ES-I3 (cell line): ENCODE data around the gene AGBL1.

ENCODE experiments used
- H3K36me3 ChIP-seq: 2 replicates; pipeline ENCODE4 v1.6.1; 2013; ENCODE audit warnings: mild to moderate bottlenecking, low read length, control low read depth, moderate library complexity; ENCODE audit not compliant: insufficient read depth
- H3K4me1 ChIP-seq: 2 replicates; pipeline ENCODE4 v1.6.1; 2013; ENCODE audit warnings: mild to moderate bottlenecking, control low read depth, low read length; ENCODE audit not compliant: insufficient read depth
- H3K9ac ChIP-seq: 2 replicates; pipeline ENCODE4 v1.6.1; 2013; ENCODE audit warnings: low read depth, mild to moderate bottlenecking, low read length, moderate library complexity
- H3K9me3 ChIP-seq: 2 replicates; pipeline ENCODE4 v1.6.1; 2013; ENCODE audit warnings: mild to moderate bottlenecking, low read length, moderate library complexity; ENCODE audit not compliant: control insufficient read depth, insufficient read depth

AGBL1 gene

GRCh38 chr15:86610038-86610437 lies 530.4 kb downstream of the AGBL1 start:
- Histone ChIP-seq H3K9me3 (no peaks in the 10 kb centered on the region; the same call in 1 of the 2 replicates), H3K9ac (no peak overlapping the region), H3K36me3 (no peaks in the 10 kb centered on the region), H3K4me1 (peaks cover 8% of the 10 kb centered on the region; the same call in 1 of the 2 replicates)

DNA sequence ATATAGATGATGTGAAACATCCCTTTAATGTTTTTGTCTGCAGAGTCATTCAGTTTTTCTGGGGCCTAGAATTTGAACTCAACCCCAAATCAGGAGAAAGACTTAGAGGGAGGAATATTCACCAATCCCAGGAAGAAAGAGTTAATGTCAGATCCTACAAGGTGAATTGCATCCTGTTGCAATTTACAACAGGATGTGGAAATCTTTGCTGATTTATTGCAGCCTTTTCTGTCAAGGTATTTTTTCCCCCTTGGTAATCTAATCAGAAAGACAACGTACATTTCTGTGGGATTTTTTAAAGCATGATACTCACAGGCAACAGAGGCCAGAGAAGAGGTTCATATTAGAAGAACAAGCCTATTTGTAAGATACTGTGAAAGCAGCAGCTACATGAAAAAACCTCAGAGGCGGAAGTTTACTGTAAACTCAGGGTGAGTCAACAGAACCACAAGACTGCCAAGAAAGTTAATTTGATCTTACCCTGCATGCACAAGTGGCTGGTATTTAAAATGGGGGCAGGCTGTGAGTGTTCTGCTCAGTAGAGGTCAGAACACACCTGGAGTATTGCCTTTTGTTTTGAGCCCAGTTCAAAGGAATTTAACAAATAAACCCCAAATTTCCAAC lies 531.9 kb downstream of the AGBL1 start:
- no peak overlapping the region for H3K9ac ChIP-seq
- no peaks in the 10 kb centered on the region for H3K36me3 ChIP-seq
- H3K9me3 ChIP-seq: no peaks in the 10 kb centered on the region; the same call in 1 of the 2 replicates
- H3K4me1 ChIP-seq: peaks cover 8% of the 10 kb centered on the region; the same call in 1 of the 2 replicates

DNA sequence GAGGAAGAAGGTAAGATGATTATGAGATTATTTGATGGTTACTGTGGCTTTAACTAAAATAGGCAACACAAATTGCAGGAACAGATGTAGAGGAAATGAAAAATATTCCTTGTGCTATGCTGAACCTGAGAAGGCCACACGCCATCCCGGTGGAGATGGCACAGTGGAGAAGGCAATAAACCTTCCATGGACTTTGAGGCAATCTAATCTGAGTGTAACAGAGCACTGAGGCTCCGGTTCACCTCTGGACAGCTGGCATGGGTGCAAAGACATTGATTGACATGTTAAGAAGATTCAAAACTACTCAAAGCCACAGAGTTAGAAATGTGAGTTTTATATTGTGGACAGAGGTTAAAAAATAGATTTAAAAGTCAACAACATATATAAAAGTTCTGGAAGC lies 535.7 kb downstream of the AGBL1 start:
- Histone ChIP-seq H3K36me3 (no peaks in the 10 kb centered on the region), H3K9me3 (no peaks in the 10 kb centered on the region; the same call in 1 of the 2 replicates), H3K9ac (no peak overlapping the region), H3K4me1 (peaks cover 14% of the 10 kb centered on the region)

DNA sequence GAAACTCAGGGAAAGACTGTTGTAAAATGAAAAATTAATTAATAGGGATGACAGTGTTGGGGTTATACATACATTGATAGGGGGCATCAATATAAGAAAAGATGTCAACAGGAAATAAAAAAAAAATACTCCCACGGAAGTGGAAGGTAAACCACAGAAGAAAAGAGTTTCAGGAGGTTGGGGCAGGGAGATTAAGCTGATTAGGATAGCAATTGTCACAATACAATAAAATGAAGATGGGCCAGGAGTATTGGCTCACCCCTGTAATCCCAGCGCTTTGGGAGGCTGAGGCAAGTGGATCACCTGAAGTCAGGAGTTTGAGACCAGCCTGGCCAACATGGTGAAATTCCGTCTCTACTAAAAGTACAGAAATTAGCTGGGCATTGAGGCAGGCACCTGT lies 536.1 kb downstream of the AGBL1 start:
- H3K4me1 ChIP-seq: peaks cover 16% of the 10 kb centered on the region
- no peak overlapping the region for H3K9ac ChIP-seq
- no peaks in the 10 kb centered on the region for H3K36me3 ChIP-seq
- no peaks in the 10 kb centered on the region; the same call in 1 of the 2 replicates for H3K9me3 ChIP-seq

DNA sequence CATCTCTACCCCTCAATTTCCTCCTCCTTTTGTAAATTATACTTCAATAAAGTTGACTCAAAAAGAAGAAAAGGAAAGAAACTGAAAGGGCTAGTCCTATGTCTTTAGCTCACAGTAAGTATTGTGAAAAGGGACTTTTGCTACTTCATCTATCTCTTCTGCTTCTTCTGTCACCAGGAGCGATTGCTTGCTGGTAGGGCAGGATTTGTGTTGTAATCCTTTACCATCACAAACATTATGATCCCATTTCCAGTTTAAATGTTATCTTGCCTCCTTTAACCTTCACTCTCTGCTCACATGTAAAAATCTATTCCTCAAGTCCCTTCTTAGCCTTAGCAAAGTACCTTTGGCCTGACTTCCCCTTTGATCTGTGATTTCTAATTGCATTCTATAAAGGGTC lies 537.1 kb downstream of the AGBL1 start:
- Histone ChIP-seq H3K4me1 (peaks cover 19% of the 10 kb centered on the region), H3K9me3 (no peaks in the 10 kb centered on the region; the same call in 1 of the 2 replicates), H3K9ac (no peak overlapping the region), H3K36me3 (no peaks in the 10 kb centered on the region)

DNA sequence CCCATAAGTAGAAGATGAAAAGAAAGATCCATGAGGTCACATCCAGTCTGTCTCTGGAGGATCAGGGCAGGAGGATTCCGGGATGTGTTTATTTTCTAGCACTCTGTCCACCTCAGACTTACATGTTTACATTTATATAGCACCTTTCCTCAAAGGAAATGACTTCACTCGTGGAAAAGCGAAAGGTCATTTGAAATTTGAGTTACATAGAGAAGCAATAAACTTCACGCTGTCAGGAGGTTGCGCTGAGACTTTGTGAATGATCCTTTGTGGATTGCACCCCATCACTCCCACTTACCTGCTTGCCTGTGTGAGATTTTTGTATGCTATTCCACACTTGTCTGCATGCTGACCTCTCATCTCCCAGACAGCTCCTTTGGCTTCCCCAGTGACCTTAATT lies 540.5 kb downstream of the AGBL1 start:
- H3K9me3 ChIP-seq: no peaks in the 10 kb centered on the region
- H3K4me1 ChIP-seq: peaks cover 20% of the 10 kb centered on the region
- H3K36me3 ChIP-seq: no peaks in the 10 kb centered on the region
- H3K9ac ChIP-seq: no peak overlapping the region

GRCh38 chr15:86620641-86621349 lies 541.1 kb downstream of the AGBL1 start:
- Histone ChIP-seq H3K9me3 (no peaks in the 10 kb centered on the region), H3K4me1 (peaks cover 20% of the 10 kb centered on the region), H3K9ac (no peak overlapping the region), H3K36me3 (no peaks in the 10 kb centered on the region)

GRCh38 chr15:86623236-86623635 lies 543.6 kb downstream of the AGBL1 start:
- Histone ChIP-seq H3K9ac (no peak overlapping the region), H3K36me3 (no peaks in the 10 kb centered on the region)

DNA sequence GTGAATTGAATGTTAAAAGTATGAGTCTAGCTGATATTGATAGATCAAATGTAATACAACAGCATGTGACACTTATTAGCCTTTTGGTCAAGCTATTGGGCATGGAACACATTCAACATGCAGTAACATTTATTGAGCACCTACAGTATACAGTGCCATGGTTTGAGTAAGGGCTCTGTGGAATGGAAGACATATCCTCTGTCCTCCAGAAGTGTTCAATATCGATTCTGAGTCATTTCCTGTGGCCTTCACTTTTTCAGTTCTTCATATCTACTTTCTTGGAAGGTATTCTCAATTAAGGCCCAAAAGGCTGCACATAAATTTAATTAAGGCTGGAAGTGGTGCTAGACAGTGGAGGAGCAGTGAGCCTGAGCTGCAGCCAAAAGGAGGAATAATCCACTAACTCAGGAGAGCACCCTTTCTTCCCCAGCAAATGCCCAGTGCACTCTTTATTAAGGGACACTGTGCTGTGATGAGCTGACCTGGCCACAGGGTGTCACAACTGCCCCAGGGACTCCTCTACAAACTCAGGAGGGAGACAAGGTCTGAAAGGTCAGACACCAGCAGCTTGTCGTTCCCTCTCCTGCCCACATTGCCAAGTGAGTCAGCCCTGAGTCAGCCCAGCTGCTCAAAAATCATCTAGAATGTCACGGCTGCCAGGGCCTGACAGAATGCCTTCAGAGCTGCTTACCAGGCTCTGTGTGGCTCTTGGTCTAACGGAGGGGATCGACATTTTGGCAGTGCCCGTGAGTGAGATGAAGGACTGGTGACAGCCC lies 544.8 kb downstream of the AGBL1 start:
- Histone ChIP-seq H3K36me3 (no peaks in the 10 kb centered on the region), H3K4me1 (peaks cover 20% of the 10 kb centered on the region), H3K9ac (no peak overlapping the region), H3K9me3 (no peaks in the 10 kb centered on the region)

More at GRCh38 chr15:86623236-86623635, 543.6 kb downstream of the AGBL1 start:
- Histone ChIP-seq H3K4me1 (peaks cover 20% of the 10 kb centered on the region), H3K9me3 (no peaks in the 10 kb centered on the region)

DNA sequence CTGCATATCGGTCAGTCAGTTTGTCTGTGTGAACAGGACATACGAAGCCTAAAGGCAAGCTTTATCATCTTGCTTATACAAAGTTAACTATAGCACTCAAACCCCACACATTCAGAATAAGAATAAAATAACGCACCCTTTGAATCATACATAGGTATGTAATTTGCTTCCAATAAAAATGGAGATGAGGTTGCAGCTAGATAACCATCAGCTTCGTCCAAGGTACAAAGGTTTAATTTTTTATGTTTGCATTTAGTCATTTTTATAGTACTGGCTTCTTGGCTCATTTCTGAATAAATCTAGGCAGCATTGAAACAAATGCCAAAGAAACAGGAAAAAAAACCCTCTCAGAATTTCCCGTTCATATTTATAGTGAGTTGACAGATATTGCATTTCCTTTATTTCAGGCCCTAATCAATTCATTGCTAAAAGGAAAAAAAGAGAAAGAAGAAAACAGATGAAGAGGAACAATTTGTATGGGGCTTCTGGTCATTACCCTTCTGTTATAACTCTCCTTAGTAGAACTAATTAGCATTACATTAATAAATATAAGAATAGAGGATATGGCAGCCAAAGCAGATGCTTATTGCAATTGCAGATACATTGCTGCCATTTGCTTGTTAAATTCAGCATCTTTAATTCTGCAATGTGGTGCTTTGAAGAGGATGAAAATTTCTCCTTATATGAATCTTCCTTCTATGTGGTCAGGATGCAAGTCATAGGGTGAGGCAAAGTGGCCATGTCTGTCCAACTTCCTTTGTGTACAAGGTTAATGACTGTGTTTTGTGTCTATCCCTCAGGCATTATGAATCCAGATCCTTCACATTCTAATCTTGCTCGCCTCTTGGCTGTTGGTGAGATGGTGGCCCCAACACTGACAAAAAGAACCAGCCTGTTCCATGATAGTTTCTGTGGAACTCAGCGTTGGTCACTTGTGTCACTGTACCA lies 550.0 kb downstream of the AGBL1 start:
- Histone ChIP-seq H3K9ac (no peak overlapping the region), H3K4me1 (peaks cover 4% of the 10 kb centered on the region; the same call in 1 of the 2 replicates), H3K36me3 (no peaks in the 10 kb centered on the region), H3K9me3 (no peaks in the 10 kb centered on the region)

DNA sequence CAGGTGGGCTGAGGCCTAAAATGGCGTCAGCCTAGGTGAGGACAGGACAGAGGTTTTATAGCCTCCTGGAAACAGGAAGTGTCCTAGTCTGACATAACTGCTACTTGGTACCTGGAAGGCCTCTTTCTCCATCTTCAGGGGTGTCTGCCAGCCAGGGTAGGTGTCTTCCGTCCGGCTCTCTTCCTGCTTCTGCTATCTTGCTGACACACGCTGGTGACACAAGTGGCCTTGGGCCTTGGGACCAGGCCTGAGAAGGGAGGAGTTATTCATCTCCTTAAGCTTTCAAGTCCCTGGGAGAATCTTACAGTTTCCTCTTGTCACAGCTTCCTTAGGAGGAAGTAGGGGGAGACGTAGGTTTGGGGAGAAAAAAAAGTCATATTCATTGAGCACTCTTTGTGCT lies 551.3 kb downstream of the AGBL1 start:
- Histone ChIP-seq H3K4me1 (no peaks in the 10 kb centered on the region), H3K36me3 (no peaks in the 10 kb centered on the region), H3K9me3 (no peaks in the 10 kb centered on the region), H3K9ac (no peak overlapping the region)

GRCh38 chr15:86634146-86634545 lies 554.5 kb downstream of the AGBL1 start:
- Histone ChIP-seq H3K36me3 (no peaks in the 10 kb centered on the region), H3K9me3 (no peaks in the 10 kb centered on the region), H3K4me1 (no peaks in the 10 kb centered on the region), H3K9ac (no peak overlapping the region)

DNA sequence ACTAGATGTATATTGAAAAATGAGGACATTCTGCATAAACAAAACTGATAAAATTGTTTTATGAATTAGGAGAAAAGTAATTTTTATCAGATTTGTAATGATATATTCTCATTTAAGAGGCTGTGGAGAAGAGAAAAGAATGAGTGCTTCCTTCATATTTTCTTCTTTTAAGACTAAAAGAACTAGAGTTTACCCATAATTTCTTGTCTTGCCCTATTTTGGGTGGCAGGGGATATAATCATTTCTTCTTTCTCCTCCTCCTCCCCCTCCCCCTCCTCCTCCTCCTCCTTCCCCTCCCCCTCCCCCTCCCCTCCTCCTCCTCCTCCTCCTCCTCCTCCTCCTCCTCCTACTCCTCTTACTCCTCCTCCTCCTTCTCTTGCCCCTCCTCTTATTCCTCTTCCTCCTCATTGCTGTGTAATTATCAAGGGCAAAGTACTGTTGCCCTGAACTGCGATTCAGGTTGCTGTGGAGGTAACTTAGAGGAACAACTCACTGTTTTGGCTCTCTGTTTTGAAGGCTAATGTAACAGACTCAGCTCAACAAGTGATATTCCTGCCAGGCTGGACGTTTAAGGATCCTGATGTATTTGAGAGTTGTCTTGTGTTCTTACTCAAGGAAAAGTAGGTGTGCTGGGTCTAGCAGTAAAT lies 555.4 kb downstream of the AGBL1 start:
- H3K4me1 ChIP-seq: no peaks in the 10 kb centered on the region
- no peak overlapping the region for H3K9ac ChIP-seq
- H3K36me3 ChIP-seq: no peaks in the 10 kb centered on the region
- H3K9me3 ChIP-seq: no peaks in the 10 kb centered on the region
